Stimulated activated CD4-positive, alpha-beta T cell treated with anti-CD3 and anti-CD28 coated beads, Interleukin-2, amount 100 ng/mL, for 4 hours (primary cell): Measurements from ENCODE around the gene SOCS7.

Source experiments
- DNase-seq: peaks from one replicate; pipeline ENCODE4 v3.0.0-alpha.2; 2020; ENCODE audit warnings: low read depth

Gene SOCS7

DNA sequence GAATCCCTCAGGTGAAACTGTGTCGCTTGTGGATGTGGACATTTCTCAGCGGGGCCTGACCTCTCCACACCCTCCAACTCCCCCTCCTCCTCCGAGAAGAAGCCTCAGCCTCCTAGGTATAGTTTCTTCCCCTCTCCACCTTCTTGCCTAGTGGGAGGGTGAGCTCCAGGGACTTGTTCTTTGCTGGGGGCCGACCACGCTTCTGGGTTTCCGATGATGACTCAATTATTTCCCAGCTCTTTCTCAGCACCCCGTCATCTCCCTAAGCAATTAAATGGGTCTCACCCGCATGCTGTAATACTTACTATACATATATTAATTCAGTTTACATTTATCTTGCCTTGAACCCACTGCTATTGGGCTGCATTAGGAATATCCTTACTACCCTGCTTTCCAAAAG lies 13.1 kb downstream of the SOCS7 start:
- no peak for DNase-seq

DNA sequence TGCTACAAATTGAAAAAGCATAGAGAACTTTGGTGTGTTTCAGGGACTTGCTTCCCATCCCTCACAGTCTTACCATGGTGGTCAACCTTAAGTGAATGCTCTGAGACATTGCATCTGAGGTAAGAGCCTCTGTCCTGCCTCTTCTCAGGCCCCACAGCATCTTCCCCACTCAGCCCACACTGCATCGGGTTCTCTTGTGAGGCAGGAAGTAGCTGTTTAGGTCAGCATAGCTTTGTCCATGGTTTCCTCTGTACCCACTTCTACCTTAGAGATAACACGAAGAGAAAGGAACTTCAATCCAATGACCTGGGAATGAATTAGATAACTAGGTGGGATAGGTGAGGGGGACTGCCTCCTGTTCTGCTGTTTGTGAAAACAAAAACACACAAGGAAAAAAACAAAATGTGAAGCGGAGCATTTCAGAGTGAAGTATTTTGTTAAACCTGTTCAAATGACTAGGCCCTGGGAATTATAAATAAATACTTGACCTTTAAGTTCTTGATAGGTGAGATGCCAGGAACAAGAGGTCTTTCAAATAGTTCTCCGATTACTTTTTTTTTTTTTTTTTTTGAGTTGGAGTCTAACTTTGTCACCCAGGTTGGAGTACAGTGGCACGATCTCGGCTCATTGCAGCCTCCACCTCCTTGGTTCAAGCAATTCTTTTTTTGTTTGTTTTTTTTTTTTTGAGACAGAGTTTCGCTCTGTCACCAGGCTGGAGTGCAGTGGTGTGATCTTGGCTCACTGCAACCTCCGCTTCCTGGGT lies 17.7 kb downstream of the SOCS7 start:
- DNase-seq: no peak

DNA sequence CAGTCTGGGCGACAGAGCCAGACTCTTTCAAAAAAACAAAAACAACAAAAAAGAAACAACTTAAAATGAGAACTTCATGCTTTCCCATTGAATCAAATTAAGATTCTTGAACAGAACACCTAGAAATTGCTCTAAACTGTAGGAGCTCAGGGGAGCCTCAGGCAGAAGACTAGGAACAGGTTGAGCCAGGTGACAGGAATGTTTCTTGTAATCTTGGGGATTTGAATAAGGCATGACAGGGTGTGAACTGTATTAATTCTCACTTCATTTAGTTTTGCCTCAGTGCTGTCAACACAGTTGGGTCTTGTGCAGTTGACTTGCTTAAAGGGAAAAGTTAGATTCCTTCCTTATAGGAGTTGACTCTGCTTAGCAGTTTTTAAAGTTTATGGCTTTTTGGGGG lies 27.8 kb downstream of the SOCS7 start:
- no peak for DNase-seq

DNA sequence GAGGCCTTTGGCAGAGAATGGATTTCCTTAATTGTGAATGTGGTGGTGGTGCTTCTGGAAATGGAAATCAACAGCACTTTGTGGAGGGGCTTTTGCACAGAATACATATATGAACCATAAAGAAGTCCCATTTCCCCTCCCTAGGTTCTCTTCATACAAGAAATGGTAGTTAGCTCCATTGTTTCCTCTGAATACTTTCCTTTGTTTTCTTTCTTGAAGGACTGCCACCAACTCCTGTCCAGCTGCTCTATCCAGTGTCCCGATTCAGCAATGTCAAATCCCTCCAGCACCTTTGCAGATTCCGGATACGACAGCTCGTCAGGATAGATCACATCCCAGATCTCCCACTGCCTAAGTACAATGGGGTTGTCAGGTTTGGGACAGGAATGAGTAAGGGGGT lies 43.4 kb downstream of the SOCS7 start:
- no peak for DNase-seq

DNA sequence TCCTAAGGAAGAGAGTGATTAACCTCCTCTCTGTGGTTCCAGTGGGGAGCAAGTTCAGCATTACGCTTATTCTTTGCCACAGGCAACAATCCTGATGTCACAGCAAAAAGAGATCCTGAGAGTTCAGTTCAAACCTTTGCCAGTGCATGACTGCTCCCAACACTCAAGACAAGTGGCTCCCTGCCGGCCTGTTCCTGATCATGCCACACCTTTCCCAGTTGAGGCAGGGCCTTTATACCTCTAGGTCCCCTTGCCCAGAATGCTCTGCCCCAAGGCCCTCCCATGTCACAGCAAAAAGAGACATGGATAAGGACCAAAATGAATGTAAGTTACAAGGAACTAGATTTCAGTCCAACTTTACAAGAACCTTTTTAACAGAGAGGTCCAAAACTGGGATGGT lies 45.6 kb downstream of the SOCS7 start:
- no peak for DNase-seq

DNA sequence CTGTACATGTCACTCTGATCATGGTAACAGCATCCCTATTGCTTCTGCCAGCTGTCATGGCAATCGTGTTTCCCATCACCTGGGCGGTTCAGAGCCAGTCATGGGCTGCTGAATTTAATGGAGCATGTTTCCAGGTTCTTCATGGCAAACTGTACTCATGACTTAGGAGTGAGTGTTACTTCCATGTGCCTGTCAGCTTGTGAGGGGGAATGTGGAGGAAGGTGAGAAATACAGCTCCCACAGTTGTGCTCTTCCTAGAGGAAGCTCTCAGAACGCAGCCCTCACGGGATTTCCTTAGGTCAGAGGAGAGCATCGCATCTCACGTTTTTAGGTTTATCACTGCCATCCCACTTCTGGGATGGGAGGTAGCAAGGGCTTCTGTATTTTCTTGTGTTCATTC lies 48.6 kb downstream of the SOCS7 start:
- no peak for DNase-seq

DNA sequence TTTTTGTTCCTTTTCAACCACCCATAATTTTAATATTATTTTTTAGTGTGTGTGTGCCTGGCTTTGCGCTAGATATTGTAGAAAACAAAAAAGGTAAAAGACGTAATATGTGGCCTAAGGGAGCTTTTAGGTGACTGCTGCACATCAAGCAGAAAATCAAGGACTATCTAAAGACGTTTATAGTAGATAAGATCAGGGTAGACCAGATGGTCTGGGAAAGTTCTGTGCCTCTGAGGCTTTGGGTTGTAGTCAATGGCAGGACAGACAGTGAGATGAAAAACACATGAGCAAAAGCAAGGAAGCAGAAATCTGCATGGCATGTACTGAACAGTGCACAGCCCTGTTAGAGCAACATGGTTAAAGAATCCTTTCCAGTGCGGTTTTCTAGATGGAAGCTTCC lies 49.8 kb downstream of the SOCS7 start:
- DNase-seq: no peak

DNA sequence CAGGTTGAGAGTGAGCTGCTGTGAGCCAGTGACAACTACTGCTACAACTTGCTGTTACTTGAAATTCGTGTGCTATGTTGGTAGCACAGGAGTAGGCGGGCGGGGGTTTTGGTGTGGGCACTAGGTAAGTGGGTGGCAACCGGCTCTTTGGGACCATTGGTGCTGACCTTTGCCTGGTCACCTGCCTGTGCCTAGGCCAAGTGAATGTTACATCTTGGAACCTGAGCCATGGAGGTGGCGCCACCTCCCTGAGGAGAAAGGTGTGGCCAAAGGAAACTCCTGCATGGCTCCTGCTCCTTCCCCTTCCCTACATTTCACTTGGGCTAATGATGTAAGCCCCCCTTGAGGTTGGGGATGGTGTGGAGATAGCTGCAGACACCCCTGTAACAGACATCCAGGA lies 51.3 kb downstream of the SOCS7 start:
- no peak for DNase-seq

DNA sequence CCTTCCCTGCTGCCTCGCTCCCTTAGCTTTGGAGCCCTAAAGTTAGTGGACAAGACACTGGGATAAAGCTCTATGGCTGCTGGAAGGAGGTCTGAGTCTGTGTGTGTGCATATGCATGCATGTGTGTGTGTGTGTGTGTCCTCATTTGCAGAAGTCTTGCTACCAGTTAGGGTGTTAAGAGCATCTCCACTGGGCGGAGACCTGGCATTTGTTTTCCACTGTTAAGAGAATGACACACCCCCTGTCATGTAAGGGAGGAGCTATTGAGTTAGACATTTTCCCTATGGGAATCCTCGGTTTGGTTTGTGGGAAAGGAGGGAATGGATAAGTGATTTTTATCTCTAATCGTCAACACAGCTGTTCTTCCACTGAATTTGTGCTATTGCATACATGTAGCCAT lies 51.8 kb downstream of the SOCS7 start:
- DNase-seq: no peak

DNA sequence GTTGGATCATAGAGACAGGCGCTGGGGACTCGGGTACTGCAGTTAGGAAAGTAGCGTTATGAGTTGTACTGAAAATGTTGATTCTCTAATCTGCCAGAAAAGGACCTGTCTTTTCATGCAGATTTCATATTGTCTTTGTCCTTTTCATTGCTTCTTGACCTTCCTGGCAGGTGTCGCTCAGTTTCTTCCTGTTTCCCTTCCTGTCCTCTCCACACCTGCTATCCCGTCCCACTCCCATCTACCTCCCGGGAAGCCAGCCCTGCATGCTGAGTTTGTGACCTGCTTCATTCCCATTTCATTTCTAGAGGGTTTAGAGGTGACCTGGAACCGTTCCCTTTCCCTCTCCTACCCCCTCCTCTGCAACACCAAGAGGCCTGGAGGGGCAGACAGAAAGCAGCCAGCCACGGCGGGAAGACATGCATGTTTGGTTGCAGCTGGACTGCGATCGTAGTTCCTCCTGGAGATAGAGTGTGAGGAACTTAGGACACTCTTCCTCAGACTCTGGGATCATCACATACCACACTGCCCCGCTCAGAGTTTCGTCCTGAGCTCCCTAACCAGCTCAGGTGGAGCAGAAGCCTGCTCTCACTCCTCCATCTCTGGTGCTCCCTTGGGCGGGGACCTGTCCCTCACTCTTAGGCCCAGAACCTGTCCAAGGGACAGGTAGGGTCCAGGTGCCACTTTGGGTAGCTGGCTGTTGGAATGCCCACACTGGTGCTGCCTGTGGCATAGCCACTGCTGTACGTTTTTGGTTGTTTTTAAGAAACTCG lies 52.7 kb downstream of the SOCS7 start:
- no peak for DNase-seq

DNA sequence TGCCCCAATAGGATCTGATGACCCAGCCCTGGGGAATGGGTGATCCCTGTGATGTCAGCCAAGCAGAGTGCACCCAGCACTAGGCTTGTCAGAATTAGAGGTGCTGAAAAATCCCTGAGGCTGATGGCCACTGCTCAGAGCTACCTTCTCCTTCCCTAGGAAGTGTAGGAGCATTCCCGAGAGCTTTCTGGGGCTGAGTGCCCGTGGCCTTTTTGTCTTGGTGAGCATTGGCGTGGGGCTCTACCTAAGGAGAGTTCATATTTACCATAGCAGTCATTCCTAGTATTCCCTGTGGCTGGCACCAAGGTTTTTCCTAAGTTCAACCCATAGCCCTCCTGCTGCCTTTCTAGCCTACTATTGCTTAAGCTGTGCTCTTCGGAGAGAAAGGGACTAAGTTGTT lies 54.0 kb downstream of the SOCS7 start:
- no peak for DNase-seq

DNA sequence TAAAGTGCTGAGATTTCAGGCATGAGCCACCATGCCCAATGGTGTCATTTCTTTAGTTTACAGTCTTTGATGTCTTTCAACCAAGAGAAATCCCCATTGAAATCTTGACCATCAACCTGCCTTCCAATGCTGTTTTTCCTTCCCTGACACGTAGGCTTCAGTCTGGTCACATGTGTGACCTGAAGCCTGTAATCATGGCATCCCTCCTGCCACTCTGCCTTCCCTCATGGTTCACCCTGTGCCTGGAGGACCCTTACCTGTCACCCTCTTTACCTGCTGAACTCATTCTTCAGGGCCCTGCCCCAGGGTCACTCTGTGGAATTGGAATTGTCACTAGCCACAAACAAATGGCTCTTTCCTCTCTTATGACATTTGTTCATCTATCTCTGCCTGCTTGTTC lies 58.6 kb downstream of the SOCS7 start:
- no peak for DNase-seq

DNA sequence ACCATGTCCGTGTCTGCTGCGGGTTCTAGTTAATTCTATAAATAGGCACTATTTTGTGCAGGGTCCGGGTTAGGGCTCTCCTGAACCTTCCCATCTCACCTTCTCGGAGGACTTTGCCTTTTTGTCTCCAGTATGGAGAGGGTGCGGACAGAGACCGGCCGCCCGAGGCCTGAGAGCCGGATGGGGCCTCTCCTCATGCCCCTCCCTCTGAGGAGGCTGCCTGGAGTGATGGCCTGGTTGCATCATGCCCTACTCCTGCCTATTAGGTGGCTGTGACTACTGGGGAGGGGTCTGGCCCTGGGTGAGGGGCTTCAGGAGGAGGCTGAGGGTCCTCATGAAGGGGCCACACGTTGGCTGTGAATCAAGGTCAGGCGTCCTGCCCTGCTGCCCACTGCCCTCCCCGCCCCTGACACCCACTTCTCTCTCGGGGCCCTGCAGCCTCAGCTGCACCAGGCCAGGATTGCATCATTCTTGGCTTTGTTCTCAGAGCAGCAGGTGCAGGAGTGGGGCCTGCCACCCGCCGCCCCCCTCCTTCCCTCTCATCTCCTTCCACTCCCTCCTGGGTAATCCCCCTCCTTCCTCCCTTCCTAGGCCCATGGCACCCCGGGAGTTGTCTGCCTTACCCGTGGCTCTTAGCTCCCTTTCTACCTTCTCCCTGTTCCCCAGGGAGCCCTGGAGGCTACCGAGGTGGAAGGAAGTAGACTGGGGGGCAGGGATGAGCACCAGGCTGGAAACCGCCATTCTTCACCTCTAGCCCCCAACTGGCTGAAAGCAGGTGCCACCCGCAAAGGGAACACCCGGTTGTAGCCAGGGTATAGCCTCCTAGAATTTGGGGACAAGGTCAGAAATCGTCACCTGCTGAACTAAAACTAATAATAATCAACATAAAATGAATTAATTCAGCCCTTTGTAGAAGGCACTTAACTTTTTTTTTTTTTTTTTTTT lies 63.9 kb downstream of the SOCS7 start:
- DNase-seq: no peak

DNA sequence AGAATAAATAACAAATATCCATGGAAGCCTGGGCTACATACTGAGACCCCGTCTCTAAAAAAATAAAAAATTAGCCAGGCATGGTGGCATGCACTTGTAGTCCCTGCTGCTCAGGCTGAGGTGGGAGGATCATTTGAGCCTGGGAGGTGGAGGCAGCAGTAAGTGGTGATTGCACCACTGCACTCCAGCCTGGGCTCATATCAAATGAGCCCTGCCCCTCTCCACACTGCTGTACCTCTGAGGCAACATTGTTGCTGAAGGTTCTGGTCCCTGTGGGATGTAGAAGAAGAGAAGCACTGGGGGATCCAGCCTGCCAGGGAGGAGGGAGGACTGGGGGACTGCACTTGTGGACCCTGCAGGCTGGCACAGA lies 65.2 kb downstream of the SOCS7 start:
- DNase-seq: no peak

DNA sequence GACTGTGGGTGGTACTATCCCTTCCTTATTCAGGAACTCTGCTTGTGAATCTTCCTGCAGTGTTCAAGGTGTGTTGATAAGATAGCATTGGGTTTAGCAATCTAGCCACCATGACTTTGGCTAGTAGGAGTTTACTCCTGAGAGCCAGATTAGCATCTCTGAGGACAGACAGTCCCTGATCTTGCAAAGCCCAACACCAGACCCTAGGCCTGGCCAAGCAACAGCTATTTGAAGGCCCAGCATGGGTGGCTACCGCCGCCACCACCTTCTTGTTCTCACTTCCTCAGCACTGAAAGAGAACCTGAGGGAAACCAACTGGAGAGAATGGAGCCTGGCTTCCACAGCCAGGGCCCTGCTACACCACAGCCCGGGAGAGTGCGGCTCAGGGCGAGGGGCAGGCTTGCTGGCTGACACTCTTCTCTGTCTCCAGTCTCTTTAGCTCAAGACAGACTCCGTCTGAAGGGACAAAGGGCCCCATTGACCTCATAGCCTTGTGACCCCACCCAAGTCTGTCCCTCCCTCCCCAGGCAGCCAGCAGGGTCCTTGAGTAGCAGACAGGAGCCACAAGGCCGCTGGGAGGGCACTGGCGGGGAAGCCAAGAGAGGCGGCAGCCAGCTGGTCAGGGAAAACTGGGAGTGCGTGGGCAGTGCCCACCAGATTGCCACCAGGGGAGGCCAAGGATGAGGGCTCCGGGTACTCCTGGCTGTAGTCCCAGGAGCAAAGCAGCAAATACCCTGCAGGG lies 65.7 kb downstream of the SOCS7 start:
- no peak for DNase-seq

DNA sequence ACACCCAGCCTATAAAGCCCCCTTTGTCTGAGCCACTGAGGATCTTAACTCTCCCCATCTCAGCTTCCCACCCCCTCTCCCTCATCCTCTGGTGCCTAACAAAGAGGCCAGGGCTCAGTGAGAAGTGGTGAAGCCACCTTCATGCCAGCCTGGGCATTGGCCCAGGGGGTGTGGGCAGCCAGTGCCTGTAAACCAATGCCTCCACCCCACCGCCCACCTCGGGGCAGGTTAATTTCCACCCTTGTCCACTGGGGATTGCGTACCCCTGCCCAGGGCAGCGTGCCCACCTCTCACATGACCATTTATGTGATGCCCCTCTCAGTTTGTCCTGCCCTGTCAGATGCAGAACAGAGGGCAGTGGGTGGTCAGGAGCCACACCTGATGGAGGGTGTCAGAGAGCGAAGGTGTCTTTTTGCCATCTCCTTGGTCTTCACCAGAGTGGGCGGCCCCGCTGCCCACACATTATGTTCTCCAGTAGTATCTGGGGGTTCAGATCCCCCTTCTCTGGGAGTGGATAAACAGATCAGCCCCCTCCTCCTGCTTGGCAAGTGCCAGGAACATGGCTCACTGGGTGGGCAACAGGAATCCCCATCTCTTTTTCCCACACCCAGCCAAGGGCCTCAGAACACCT lies 66.5 kb downstream of the SOCS7 start:
- DNase-seq: no peak

DNA sequence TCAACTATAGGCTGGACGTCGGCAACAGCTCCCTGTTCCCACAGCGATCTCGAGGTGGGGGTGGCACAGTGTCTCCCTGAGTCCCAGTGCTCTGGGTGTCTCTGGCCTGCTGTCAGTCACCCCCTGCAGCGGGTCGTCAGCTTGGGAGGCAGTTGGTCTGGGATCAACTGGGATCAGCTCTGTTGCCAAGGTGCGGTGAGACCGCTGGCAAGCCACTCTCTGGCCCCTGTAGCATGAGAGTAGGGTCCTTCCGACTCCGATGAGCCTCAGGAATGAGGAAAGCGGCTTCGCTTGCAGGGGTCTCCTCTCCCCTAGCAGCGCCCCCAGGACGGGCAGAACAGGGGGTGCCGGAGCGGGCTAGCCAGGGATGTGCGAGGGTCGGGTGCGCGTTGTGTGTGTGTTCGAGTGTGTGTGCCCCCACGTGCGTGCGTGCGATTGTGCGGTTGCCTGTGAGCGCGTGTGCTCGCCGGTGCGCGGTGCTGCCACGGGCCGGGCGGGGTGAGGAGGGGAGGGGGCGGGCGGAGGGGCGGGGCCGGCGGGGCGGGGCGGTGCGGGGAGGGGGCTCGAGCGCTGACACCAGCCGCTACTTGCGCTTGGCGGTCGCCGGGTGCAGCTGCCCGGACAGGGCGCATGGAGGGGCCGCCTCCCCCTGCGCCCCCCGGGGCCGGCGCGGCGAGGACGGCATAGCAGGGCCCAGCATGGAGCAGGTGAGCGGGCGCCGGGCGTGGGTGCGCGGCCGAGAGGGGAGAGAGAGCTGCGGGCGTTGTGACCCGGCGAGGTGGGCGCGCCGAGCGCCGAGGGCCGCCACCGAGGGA lies 67.3 kb downstream of the SOCS7 start:
- DNase-seq: no peak

DNA sequence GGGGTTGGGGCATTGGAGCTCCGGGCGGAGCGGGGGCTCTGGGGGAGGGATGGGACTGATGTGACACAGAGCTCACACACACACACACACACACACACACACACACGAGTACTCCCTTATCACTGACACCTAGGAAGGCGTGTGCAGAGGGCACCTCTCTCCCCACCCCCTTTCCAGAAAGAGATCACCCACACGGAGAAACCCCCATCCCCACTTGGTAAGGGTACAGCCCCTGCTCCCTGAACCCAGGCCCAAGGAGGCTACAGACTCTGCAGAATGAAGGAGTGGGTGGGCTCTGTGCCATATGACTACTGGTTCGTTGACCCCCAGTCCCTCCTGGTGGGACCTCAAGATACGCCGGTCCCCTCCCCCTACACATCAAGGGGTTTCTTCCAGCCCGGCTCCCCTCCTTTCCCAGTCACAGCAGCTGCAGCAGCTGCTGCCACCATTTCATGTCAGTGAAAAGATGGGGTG lies 67.9 kb downstream of the SOCS7 start:
- DNase-seq: no peak

DNA sequence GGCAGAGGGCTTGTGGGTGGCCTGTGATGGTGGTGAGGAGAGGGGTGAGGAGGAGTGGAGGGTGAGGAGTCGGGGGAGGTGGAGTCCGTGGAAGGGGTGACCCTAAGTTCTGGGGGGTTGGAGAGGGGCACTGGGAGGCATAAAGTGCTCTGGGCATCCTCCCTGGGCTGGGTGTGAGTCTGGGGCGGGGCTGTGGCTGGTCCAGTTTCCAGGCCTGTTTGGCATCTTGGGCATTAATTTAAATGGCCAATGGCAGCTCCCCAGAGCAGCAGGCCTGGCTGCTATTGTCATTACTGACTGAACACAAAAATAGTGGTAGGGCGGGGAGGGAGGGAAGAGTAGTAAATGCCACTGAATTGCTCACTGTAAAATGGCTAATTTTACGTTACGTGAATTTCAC lies 68.9 kb downstream of the SOCS7 start:
- DNase-seq: no peak

DNA sequence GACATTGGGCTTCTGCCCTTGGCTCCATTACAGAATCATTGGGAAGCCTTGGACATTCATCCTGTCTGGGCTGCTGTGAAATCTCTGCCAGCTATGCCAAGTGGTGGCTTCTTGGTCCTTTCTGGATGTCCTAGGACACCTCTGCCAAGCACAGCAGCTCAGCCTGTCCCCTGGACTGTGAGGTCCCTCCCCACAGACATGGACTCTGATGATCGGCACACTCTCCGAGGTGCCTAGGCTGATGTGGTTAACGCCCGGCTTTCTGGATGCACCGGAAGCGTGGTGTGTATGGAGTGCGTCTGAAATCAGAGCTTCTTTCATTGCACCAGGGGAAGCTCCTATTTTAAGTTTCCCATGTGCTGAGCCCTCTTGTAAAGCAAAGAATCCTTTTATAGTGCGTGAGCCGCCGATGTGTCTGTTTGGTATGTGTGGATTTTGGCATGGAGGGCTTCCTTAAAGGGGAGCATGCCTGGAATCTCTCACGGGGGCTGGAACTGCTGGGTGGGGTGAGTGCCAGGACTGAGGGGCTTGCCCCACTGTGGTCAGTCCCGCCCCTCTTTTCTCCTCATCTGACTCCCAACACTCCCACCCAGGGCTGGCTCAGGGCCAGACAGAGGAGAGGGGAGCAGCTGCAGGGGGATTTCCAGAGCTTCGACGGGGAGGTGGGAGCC lies 69.7 kb downstream of the SOCS7 start:
- DNase-seq: no peak
